NCI-H69 (cell line): ENCODE data around the gene STK35.

ENCODE experiments used
- DNase-seq: peaks from one replicate; lab custom pipeline; 2025; lab: John Stamatoyannopoulos, UW

The STK35 gene

GRCh38 chr20:2101057-2101864, at the start of gene STK35:
Gene STK35 (plus strand): TSS chr20:2101827. CDS start chr20:2101882, 55 bp downstream.
- peak; percentile 91 for DNase-seq

DNA sequence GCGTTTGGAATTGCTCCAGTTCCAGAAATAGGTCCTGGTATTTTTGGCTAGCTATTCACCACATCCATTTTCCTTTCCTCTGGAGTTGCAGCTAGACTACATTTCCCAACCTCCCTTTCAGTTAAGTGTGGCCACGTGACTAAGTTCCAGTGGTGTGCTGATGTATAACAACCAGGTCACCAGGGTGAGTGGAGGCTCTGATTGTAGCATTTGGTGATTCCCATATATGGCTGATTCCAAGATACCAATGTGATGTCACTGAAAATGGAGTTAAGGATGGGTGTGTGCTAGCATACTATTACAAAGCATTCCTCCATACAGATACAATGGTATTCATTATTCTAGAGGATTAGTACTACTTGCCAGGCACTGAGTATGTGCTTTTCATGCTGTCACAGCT, 49.7 kb upstream of the STK35 start:
- no peak for DNase-seq

- DNase-seq, result no peak
These were observed 48.9 kb upstream of the STK35 start for GRCh38 chr20:2052741-2053140.

DNA sequence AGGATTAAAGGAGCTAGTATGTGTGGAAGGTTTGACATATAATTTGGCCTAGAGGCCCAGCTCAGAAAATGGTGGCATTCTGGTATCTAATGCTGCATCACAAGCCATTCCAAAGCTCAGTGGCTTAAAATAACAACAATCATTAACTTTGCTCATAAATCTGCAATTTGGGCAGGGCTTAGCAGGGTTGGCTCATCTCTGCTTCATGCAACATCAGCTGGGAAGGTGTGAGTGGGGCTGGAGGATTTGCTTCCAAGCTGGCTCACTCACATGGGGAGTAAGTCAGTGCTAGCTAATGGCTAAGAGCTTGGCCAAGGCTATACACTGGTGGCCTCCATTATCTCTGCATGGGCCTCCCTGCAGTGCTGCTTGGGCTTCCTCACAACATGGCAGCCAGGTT, 48.0 kb upstream of the STK35 start:
- no peak for DNase-seq

DNA sequence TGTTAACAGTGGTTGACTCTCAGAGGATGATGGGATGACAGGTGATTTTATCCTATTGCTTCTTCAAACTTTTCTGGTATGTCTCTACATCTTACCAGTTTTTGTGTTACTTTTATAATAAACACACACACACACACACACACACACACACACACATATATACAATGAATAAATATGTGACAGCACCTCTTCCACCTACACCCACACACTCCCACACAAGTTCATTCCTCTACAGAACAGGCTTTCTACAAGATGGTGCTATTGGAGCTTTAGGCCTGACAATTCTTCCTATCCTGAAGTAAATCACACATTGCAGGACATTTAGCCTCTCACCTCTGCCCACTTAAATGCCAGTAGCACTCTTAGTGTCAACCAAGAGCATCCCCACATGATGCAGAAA, 46.7 kb upstream of the STK35 start:
- no peak for DNase-seq

DNA sequence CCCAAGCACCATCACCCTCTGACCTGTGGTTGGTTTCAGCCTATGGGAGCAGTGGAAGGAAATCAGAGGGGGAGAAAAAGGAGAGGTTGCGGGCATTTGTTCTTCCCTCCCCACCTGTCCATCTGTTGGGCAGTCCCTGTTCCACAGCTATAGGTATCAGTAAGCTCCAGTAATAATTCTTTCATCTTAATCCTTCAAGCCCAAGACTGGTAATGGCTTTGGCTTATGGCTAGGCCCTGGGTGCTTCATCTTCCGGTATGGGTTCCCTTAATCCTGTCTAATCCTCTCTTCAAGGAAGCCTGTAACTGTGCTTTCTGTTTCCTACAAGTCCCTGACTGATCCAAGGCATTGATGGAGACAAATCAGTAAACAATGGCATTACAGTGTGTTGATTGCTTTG, 42.2 kb upstream of the STK35 start:
- no peak for DNase-seq

- DNase-seq, result no peak
These were observed 36.5 kb upstream of the STK35 start for GRCh38 chr20:2065099-2065498.

GRCh38 chr20:2066461-2067122, 35.0 kb upstream of the STK35 start:
- no peak for DNase-seq

GRCh38 chr20:2080532-2081224, 20.9 kb upstream of the STK35 start:
- DNase-seq, result peak; percentile 27

DNA sequence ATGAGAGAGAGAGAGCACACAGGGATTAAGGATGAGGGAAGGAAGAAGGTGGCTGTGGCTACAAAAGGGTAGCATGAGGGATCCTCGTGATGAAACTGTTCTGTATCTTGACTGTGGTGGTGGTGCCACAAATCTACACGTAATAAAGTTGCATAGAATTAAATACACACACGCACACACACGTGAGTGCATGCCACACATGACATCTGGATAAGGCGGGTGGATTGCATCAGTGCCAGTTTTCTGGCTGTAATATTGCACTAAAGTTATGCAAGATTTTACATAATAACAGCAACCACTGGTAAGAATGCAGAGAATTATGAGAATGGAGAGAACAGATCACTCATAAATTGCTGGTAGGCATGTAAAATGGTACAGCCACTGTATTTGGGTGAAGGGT, 16.9 kb upstream of the STK35 start:
- DNase-seq, result no peak

- DNase-seq, result no peak
These were observed 15.2 kb upstream of the STK35 start for GRCh38 chr20:2086177-2086979.

- DNase-seq, result no peak
These were observed 14.6 kb upstream of the STK35 start for GRCh38 chr20:2086980-2087377.

DNA sequence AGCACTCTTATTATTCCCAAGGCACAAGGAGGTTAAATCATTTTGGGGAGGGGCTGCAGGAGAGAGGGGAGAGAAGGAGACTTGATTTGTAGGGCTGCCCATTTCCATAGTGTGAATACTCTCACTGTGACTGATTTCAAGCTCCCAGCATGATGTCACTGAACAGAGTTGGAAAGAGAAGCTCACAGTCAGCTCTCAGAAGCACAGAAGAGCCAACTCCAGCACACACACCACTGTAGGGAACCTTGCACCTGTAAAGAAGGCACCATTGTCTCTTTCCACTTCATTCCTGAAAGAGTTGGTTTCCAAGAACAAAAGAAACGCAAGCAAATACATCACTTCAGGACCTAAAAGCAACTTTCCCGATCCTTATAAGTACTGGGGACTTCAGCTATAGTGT, 12.7 kb upstream of the STK35 start:
- peak; percentile 37 for DNase-seq

- DNase-seq, result no peak
These were observed 12.2 kb upstream of the STK35 start for GRCh38 chr20:2089447-2089846.

DNA sequence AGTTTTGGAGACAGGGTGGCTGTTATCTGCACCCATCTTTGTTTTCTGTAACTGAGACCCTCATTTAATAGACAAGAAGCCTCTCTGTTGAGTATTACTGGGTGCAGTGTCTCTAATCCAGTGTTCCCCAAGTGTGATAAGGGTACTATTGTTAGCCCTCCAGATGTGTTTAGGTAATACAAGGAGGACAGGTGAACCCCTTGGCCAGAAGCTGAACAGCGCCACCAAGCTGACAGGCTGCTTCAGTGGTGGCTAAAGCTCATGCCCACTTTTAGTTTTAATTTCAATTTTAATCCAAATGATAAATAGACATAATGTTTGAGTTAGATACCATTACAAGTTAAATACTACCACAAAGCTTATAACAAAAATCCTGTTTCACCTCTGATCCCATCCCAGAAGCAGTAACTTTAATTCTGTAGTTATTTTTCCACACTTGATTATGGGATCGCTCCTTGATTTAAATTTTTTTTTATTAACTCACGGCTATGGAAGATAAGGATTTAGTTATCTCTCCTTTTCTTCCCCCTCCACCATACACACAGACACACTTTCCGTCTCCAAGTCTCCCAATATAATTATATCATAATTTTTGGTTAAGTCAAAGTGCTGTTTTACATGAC, 8.4 kb upstream of the STK35 start:
- DNase-seq, result peak; percentile 76

GRCh38 chr20:2093883-2094282, 7.7 kb upstream of the STK35 start:
- peak; percentile 17 for DNase-seq

DNA sequence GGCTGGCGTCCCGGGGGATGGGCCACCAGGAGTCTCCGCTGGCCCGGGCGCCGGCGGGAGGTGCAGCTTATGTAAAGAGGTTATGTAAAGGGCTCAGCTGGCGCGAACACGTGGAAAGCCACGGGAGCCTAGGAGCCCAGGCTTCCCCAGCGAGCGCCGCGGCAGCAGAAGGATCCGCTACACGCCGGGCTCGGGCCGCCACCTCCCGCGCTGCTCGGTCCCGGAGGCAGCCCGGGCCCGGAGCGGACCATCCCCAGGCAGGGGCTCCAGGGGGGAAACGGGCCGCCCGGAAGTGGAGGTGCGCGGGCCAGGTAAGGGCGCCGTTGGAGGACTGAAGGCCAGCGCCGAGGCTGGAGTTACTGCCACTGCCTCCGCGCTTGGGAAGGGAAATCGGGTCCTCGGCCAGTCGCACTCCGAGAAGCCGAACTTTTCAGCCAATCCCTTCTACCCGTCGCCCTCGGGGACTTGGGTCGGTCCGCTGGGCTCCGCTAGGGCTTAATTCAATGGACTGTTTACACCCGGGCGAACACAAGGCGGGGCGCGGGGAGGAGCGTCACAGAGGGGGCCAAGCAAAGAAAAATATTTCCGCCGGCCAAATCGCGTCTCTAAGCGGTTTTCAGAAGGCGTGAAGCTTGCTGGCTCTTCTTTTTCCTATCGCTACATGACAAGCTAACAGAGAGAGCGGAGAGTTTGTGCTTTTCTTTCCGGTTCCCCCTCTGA, 398 bp downstream of the STK35 start:
- DNase-seq, result peak; percentile 96

- DNase-seq, result peak; percentile 96
These were observed 1.2 kb downstream of the STK35 start for GRCh38 chr20:2102585-2103460.

DNA sequence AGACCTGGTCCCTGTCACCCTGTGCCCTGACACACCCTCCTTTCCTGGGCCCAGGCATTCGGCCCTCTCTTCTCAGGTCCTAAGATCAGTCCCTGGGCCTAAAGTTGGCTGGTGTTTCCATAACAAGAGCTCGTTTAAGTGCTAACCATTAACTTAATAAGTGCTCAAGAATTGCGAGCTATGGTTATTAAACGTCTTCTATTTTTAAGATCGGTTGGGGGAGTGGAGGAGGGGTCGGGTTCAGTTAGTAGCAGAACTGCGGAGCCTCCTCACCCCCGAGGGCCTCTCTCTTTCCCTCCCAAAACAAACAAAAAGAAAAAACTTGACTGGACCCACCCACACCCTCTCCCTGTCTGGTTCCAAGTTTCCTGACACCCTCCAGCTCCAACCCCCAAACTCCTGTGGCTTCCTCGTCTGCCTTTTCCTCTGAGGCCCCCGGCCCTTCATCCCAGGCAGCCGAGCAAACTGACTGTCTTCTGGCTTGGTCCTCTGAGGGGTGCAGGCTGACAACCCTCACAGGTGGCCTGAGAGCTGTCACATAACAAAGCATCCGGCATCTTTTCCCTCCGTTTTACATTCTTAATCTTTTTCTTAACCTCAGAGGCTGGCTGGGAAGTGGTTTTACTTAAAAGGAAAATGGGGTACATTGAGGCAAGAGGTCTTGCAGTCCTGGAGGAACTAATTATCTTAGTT, 2.0 kb downstream of the STK35 start:
- DNase-seq, result peak; percentile 41
